AG10803 (cell line): Measurements from ENCODE around the gene RCE1.

ENCODE experiments used
- DNase-seq: peaks from one replicate; pipeline ENCODE4 v3.0.0; 2010; ENCODE audit warnings: low read depth
- H3K4me3 ChIP-seq: 2 replicates; pipeline ENCODE4 v1.5.1; 2011; ENCODE audit warnings: mild to moderate bottlenecking, low read length, control low read depth
- TF ChIP-seq, protein P1 (sequence below): conservative IDR thresholded peaks from 2 replicates; pipeline ENCODE4 v1.5.1; 2011; ENCODE audit warnings: mild to moderate bottlenecking, low read length, control low read depth, inconsistent platforms

RCE1 gene

DNA sequence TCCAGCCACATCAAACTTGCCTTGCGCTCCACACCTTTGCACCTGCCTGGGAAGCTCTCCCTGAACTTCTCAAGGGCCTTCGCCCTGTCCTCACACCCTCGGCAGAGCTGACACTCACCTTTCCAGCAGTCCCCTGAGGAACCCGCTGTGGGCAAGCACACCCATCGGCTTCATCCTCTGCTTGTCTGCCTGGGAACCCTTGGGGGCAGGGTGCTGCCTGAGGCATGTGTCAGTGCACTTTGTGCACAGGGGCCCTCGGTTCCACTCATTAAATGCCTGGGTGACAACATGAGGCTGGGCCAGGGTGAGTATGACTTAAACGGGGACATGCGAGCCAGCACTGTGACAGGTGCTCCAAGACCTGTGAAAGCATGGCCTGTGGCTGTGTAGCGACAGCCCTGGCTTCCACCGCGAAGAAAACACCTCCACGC is 11.0 kb downstream of the RCE1 start:
- TF ChIP-seq, protein P1, sequence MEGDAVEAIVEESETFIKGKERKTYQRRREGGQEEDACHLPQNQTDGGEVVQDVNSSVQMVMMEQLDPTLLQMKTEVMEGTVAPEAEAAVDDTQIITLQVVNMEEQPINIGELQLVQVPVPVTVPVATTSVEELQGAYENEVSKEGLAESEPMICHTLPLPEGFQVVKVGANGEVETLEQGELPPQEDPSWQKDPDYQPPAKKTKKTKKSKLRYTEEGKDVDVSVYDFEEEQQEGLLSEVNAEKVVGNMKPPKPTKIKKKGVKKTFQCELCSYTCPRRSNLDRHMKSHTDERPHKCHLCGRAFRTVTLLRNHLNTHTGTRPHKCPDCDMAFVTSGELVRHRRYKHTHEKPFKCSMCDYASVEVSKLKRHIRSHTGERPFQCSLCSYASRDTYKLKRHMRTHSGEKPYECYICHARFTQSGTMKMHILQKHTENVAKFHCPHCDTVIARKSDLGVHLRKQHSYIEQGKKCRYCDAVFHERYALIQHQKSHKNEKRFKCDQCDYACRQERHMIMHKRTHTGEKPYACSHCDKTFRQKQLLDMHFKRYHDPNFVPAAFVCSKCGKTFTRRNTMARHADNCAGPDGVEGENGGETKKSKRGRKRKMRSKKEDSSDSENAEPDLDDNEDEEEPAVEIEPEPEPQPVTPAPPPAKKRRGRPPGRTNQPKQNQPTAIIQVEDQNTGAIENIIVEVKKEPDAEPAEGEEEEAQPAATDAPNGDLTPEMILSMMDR = no peak
- DNase-seq = no peak
- no peak overlapping the region for H3K4me3 ChIP-seq

DNA sequence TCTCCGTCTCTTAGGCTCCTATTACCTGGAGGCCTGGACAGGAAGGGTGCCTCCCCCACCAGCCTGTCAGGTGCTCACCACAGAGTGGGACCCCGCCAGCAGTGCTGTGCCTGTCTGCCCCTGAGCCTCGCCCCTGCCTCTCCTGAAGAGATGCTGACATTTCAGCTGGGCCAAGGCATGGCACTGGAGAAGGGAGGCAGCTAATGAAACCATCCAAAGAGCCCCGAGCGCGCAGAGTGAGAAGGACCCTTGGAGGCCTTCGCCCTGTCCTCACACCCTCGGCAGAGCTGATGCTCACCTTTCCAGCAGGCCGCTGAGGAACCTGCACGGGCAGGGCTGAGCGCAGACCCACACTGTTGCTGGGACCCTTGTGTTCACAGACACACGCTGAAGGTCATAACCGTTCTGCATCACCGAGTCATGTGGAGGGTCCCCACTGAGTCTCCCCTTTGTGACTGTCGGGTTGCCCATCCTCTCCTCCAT is 11.5 kb downstream of the RCE1 start:
- H3K4me3 ChIP-seq = no peak overlapping the region
- TF ChIP-seq, protein P1 = no peak

DNA sequence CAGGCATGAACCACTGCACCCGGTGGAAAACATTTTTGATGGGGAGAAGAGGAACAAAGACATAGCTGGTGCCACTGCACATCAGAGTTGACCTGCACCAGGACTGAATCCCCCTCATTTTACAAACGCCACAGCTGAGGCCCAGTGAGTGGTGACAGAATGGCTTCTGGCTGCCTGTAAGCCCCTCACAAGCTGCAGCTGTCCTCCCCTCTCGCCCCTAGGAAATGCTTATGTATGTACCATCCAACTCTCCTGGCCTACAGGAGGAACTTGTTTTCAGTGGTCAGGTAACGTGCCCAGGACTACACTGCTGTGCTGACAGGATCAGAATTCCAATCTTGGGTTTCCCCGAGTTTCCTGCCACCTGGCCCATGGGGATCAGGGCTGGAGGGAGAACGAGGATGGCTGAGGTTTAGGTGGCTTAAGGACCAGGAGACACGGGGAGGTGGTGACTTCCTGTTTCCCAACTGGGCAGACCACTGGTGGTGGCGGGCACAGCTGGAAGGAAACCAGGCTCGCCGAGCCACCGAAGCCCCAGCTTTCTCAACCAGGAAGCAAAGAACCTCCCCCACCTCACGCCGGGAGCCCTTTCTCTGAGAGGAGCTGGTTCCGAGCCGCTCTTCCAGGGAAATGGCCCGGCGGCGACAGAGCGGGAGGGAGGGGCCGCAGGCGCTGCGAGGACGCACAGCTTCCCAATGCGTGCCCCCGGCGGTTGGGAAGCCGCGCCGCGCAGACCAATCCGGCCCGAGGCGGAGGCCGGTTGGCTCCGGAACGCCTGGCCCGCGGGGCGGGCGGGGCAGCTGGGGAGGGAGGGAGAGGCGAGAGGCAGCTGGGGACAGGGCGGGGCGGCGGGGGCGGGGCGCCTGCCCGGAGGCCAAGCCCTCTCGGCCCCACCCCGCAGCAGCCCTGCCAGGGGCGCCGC is 12.6 kb downstream of the RCE1 start:
- TF ChIP-seq, protein P1 = no peak
- peak; percentile 91 for DNase-seq
- peak overlapping the region; percentile 83 for H3K4me3 ChIP-seq

More for the DNA sequence above, 11.5 kb downstream of the RCE1 start:
- no peak for DNase-seq

DNA sequence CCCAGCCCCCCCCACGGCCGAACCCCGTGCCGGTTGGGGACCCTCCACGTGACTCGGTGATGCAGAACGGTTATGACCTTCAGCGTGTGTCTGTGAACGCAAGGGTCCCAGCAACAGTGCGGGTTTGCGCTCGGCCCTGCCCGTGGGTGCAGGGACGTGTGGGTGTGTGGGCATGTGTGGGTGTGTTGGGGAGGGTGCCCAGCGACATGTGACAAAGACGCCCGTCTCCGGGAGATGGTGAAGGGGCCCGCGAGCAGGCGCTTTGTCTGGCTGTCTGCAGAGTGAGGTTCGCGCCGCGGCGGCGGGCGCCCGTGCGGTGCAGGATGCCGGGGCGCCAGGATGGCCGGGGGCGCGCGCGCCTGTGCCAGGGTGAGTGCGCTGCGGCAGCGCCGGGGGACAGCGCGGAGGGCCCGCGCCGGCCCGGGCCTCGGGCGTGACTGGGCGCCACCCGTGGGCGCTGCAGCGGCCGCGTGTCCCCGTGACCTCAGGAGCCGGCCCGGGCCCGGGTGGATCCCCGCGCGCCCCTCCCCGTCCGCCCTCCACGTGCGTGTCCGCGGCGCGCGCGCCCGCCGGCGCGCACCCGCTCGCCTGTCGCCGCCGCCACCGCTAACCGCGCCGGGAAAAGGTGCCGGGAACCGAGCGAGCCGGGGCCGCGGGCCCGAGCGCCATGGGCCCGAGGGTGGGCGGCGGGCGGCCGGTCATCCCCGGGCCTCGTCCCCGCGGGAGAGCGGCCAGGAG is 13.4 kb downstream of the RCE1 start, which contains the start of gene LRFN4:
TSS of gene LRFN4 (plus strand) at position 569 of the 738 bp plus-strand sequence. CDS start 681 bp downstream, outside the sequence.
- no peak for DNase-seq
- TF ChIP-seq, protein P1 = no peak
- peak within 1 kb of the TSS; percentile 83 for H3K4me3 ChIP-seq

DNA sequence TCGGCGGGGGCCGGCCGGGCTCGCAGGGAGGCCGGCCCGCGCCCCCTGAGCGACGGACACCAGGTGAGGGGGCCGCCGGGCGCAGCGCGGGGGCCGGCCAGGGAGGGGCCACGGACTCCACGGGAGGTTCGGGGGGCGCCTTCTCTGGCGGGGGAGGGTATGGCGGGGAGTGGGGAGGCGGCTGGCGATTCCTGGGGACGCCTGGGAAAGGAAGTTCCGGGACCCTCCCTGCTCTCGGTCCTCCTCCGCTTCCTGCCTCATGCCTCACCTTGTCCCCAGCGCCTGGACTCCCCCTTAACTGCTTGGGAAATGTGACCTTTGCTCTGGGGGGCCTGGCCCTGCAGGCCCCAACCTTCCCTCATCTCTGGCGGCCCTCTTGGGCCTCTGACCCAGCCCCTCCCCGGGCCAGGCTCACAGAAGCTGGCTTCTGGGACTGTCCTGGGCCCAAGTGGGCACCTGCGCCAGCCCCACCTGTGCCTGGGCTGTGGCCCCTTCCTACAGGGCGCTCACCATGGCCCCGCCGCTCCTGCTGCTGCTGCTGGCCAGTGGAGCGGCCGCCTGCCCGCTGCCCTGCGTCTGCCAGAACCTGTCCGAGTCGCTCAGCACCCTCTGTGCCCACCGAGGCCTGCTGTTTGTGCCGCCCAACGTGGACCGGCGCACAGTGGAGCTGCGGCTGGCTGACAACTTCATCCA is 14.1 kb downstream of the RCE1 start:
- H3K4me3 ChIP-seq = peak overlapping the region; percentile 63
- TF ChIP-seq, protein P1 = no peak
- DNase-seq = no peak

DNA sequence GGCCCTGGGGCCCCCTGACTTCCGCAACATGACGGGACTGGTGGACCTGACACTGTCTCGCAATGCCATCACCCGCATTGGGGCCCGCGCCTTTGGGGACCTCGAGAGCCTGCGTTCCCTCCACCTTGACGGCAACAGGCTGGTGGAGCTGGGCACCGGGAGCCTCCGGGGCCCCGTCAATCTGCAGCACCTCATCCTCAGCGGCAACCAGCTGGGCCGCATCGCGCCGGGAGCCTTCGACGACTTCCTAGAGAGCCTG is 14.6 kb downstream of the RCE1 start:
- H3K4me3 ChIP-seq = peak overlapping the region; percentile 63
- TF ChIP-seq, protein P1 = no peak
- DNase-seq = no peak
